ENCODE data around the gene DOCK1.

Gene DOCK1

GRCh38 chr10:127322286-127322685 lies 417.1 kb downstream of the DOCK1 start:
- H3K27ac ChIP-seq (ENCODE audit: low read length), result no peak overlapping the region

GRCh38 chr10:127325506-127325905 lies 420.3 kb downstream of the DOCK1 start:
- Histone ChIP-seq H3K9me3 (ENCODE audit: control insufficient read depth, insufficient read depth, low read length) (no peaks in the 10 kb centered on the region), H3K4me1 (ENCODE audit: control insufficient read depth, insufficient read depth, low read length) (no peaks in the 10 kb centered on the region; the same call in 1 of the 2 replicates), H3K4me3 (ENCODE audit: low read length) (no peak overlapping the region), H3K36me3 (ENCODE audit: control insufficient read depth, insufficient read depth, low read length) (no peaks in the 10 kb centered on the region; the same call in 1 of the 2 replicates), H3K27me3 (ENCODE audit: control insufficient read depth, insufficient read depth, low read length) (no peaks in the 10 kb centered on the region), H3K27ac (ENCODE audit: low read length) (no peak overlapping the region)
- DNase-seq (ENCODE audit: low read depth, low spot score), result no peak
- WGBS (ENCODE audit: insufficient coverage, insufficient read length), result no CpG with 5 or more reads among the region's 5 CpGs

More at GRCh38 chr10:127322286-127322685, 417.1 kb downstream of the DOCK1 start:
- Histone ChIP-seq H3K36me3 (ENCODE audit: control insufficient read depth, insufficient read depth, low read length) (no peaks in the 10 kb centered on the region), H3K9me3 (ENCODE audit: control insufficient read depth, insufficient read depth, low read length) (no peaks in the 10 kb centered on the region), H3K4me3 (ENCODE audit: low read length) (no peak overlapping the region), H3K4me1 (ENCODE audit: control insufficient read depth, insufficient read depth, low read length) (no peaks in the 10 kb centered on the region; the same call in 1 of the 2 replicates), H3K27me3 (ENCODE audit: control insufficient read depth, insufficient read depth, low read length) (no peaks in the 10 kb centered on the region)
- DNase-seq (ENCODE audit: low read depth, low spot score), result no peak
- no CpG with 5 or more reads among the region's 1 CpG for WGBS (ENCODE audit: insufficient coverage, insufficient read length)

- H3K27me3 ChIP-seq (ENCODE audit: control insufficient read depth, insufficient read depth, low read length), result no peaks in the 10 kb centered on the region
- no peaks in the 10 kb centered on the region; the same call in 1 of the 2 replicates for H3K36me3 ChIP-seq (ENCODE audit: control insufficient read depth, insufficient read depth, low read length)
- no peaks in the 10 kb centered on the region; the same call in 1 of the 2 replicates for H3K4me1 ChIP-seq (ENCODE audit: control insufficient read depth, insufficient read depth, low read length)
- no peak overlapping the region for H3K27ac ChIP-seq (ENCODE audit: low read length)
- no peaks in the 10 kb centered on the region for H3K9me3 ChIP-seq (ENCODE audit: control insufficient read depth, insufficient read depth, low read length)
- no peak overlapping the region for H3K4me3 ChIP-seq (ENCODE audit: low read length)
- WGBS (ENCODE audit: insufficient coverage, insufficient read length), result no CpG with 5 or more reads among the region's 3 CpGs
- DNase-seq (ENCODE audit: low read depth, low spot score), result no peak
Measured at GRCh38 chr10:127326883-127327282, 421.7 kb downstream of the DOCK1 start.

GRCh38 chr10:127331696-127332095 lies 426.5 kb downstream of the DOCK1 start:
- Histone ChIP-seq H3K27ac (ENCODE audit: low read length) (no peak overlapping the region), H3K9me3 (ENCODE audit: control insufficient read depth, insufficient read depth, low read length) (no peaks in the 10 kb centered on the region), H3K36me3 (ENCODE audit: control insufficient read depth, insufficient read depth, low read length) (no peaks in the 10 kb centered on the region; the same call in 1 of the 2 replicates), H3K27me3 (ENCODE audit: control insufficient read depth, insufficient read depth, low read length) (no peaks in the 10 kb centered on the region), H3K4me3 (ENCODE audit: low read length) (no peak overlapping the region), H3K4me1 (ENCODE audit: control insufficient read depth, insufficient read depth, low read length) (no peaks in the 10 kb centered on the region; the same call in 1 of the 2 replicates)
- no CpG with 5 or more reads among the region's 6 CpGs for WGBS (ENCODE audit: insufficient coverage, insufficient read length)
- no peak for DNase-seq (ENCODE audit: low read depth, low spot score)

- no peak overlapping the region for H3K27ac ChIP-seq (ENCODE audit: low read length)
- no peaks in the 10 kb centered on the region; the same call in 1 of the 2 replicates for H3K36me3 ChIP-seq (ENCODE audit: control insufficient read depth, insufficient read depth, low read length)
- H3K4me3 ChIP-seq (ENCODE audit: low read length), result no peak overlapping the region
- no CpG with 5 or more reads among the region's 4 CpGs for whole genome bisulfite sequencing (ENCODE audit: insufficient coverage, insufficient read length)
- DNase-seq (ENCODE audit: low read depth, low spot score), result no peak
- H3K4me1 ChIP-seq (ENCODE audit: control insufficient read depth, insufficient read depth, low read length), result no peaks in the 10 kb centered on the region; the same call in 1 of the 2 replicates
- H3K9me3 ChIP-seq (ENCODE audit: control insufficient read depth, insufficient read depth, low read length), result no peaks in the 10 kb centered on the region
- no peaks in the 10 kb centered on the region for H3K27me3 ChIP-seq (ENCODE audit: control insufficient read depth, insufficient read depth, low read length)
Measured at GRCh38 chr10:127332631-127333030, 427.4 kb downstream of the DOCK1 start.

GRCh38 chr10:127337801-127338200 lies 432.6 kb downstream of the DOCK1 start:
- no peaks in the 10 kb centered on the region for H3K4me1 ChIP-seq (ENCODE audit: control insufficient read depth, insufficient read depth, low read length)
- H3K27me3 ChIP-seq (ENCODE audit: control insufficient read depth, insufficient read depth, low read length), result no peaks in the 10 kb centered on the region
- no peaks in the 10 kb centered on the region for H3K9me3 ChIP-seq (ENCODE audit: control insufficient read depth, insufficient read depth, low read length)
- H3K27ac ChIP-seq (ENCODE audit: low read length), result no peak overlapping the region
- no CpG with 5 or more reads among the region's 11 CpGs for WGBS (ENCODE audit: insufficient coverage, insufficient read length)
- DNase-seq (ENCODE audit: low read depth, low spot score), result no peak
- H3K36me3 ChIP-seq (ENCODE audit: control insufficient read depth, insufficient read depth, low read length), result no peaks in the 10 kb centered on the region
- H3K4me3 ChIP-seq (ENCODE audit: low read length), result no peak overlapping the region

- Histone ChIP-seq H3K36me3 (ENCODE audit: control insufficient read depth, insufficient read depth, low read length) (no peaks in the 10 kb centered on the region), H3K4me3 (ENCODE audit: low read length) (no peak overlapping the region), H3K27ac (ENCODE audit: low read length) (no peak overlapping the region), H3K9me3 (ENCODE audit: control insufficient read depth, insufficient read depth, low read length) (no peaks in the 10 kb centered on the region), H3K4me1 (ENCODE audit: control insufficient read depth, insufficient read depth, low read length) (no peaks in the 10 kb centered on the region), H3K27me3 (ENCODE audit: control insufficient read depth, insufficient read depth, low read length) (no peaks in the 10 kb centered on the region)
- no peak for DNase-seq (ENCODE audit: low read depth, low spot score)
- no CpG with 5 or more reads among the region's 10 CpGs for WGBS (ENCODE audit: insufficient coverage, insufficient read length)
Measured at GRCh38 chr10:127338399-127339110, 433.3 kb downstream of the DOCK1 start.

- no peaks in the 10 kb centered on the region for H3K9me3 ChIP-seq (ENCODE audit: control insufficient read depth, insufficient read depth, low read length)
- DNase-seq (ENCODE audit: low read depth, low spot score), result no peak
- H3K4me1 ChIP-seq (ENCODE audit: control insufficient read depth, insufficient read depth, low read length), result no peaks in the 10 kb centered on the region
- H3K27me3 ChIP-seq (ENCODE audit: control insufficient read depth, insufficient read depth, low read length), result no peaks in the 10 kb centered on the region
- no peak overlapping the region for H3K4me3 ChIP-seq (ENCODE audit: low read length)
- no CpG with 5 or more reads among the region's 6 CpGs for WGBS (ENCODE audit: insufficient coverage, insufficient read length)
- H3K27ac ChIP-seq (ENCODE audit: low read length), result no peak overlapping the region
- H3K36me3 ChIP-seq (ENCODE audit: control insufficient read depth, insufficient read depth, low read length), result 0 out of 2 replicates have a peak, but pooled peaks cover 3% of the 10 kb centered on the region
Measured at GRCh38 chr10:127343821-127344220, 438.6 kb downstream of the DOCK1 start.

- H3K27ac ChIP-seq (ENCODE audit: low read length), result no peak overlapping the region
- WGBS (ENCODE audit: insufficient coverage, insufficient read length), result no CpG with 5 or more reads among the region's 6 CpGs
- H3K4me3 ChIP-seq (ENCODE audit: low read length), result no peak overlapping the region
- no peaks in the 10 kb centered on the region for H3K4me1 ChIP-seq (ENCODE audit: control insufficient read depth, insufficient read depth, low read length)
- H3K27me3 ChIP-seq (ENCODE audit: control insufficient read depth, insufficient read depth, low read length), result no peaks in the 10 kb centered on the region
- H3K9me3 ChIP-seq (ENCODE audit: control insufficient read depth, insufficient read depth, low read length), result no peaks in the 10 kb centered on the region
- DNase-seq (ENCODE audit: low read depth, low spot score), result no peak
- H3K36me3 ChIP-seq (ENCODE audit: control insufficient read depth, insufficient read depth, low read length), result 0 out of 2 replicates have a peak, but pooled peaks cover 3% of the 10 kb centered on the region
Measured at GRCh38 chr10:127344346-127344745, 439.1 kb downstream of the DOCK1 start.

GRCh38 chr10:127345231-127345965 lies 440.2 kb downstream of the DOCK1 start:
- Histone ChIP-seq H3K4me3 (ENCODE audit: low read length) (no peak overlapping the region), H3K4me1 (ENCODE audit: control insufficient read depth, insufficient read depth, low read length) (no peaks in the 10 kb centered on the region), H3K27me3 (ENCODE audit: control insufficient read depth, insufficient read depth, low read length) (no peaks in the 10 kb centered on the region), H3K9me3 (ENCODE audit: control insufficient read depth, insufficient read depth, low read length) (no peaks in the 10 kb centered on the region), H3K36me3 (ENCODE audit: control insufficient read depth, insufficient read depth, low read length) (0 out of 2 replicates have a peak, but pooled peaks cover 3% of the 10 kb centered on the region), H3K27ac (ENCODE audit: low read length) (no peak overlapping the region)
- WGBS (ENCODE audit: insufficient coverage, insufficient read length), result no CpG with 5 or more reads among the region's 17 CpGs
- DNase-seq (ENCODE audit: low read depth, low spot score), result no peak

Measured in iPS DF 6.9 (cell line).